HFF-Myc (cell line): ENCODE results near the gene FSTL5.
"Not testable (repeated sequence)": the region's sequence is repeated elsewhere in the genome, so short reads cannot be mapped to it uniquely, and the experiment has no call there.

Source experiments
- DNase-seq: peaks from one replicate; pipeline ENCODE4 v3.0.0-alpha.2; 2011; ENCODE audit warnings: low read depth; ENCODE audit errors: extremely low read depth
- H3K4me3 ChIP-seq: replicated peaks from 2 replicates; pipeline ENCODE4 v1.5.1; 2011; ENCODE audit warnings: low read depth, mild to moderate bottlenecking, control low read depth, low read length
- CTCF ChIP-seq: IDR thresholded peaks from 2 replicates; pipeline ENCODE4 v1.5.1; 2012; ENCODE audit warnings: mild to moderate bottlenecking, low read depth, low read length, control low read depth; ENCODE audit errors: missing control alignments

FSTL5 gene

GRCh38 chr4:162104459-162105124, 59.2 kb downstream of the FSTL5 start:
- no peak for TF ChIP-seq CTCF
- DNase-seq = no peak

GRCh38 chr4:162103908-162104307, 59.9 kb downstream of the FSTL5 start:
- not testable (repeated sequence) for H3K4me3 ChIP-seq, DNase-seq

More at GRCh38 chr4:162104459-162105124, 59.2 kb downstream of the FSTL5 start:
- no peak overlapping the region for H3K4me3 ChIP-seq

- TF ChIP-seq CTCF = no peak
- DNase-seq = no peak
- no peak overlapping the region for H3K4me3 ChIP-seq
These were observed 61.1 kb downstream of the FSTL5 start for GRCh38 chr4:162102713-162103112.

GRCh38 chr4:162101337-162101736, 62.5 kb downstream of the FSTL5 start:
- TF ChIP-seq CTCF = no peak
- DNase-seq = peak; percentile 5
- H3K4me3 ChIP-seq = no peak overlapping the region

- no peak for TF ChIP-seq CTCF
- no peak for DNase-seq
- H3K4me3 ChIP-seq = no peak overlapping the region
These were observed 88.1 kb downstream of the FSTL5 start for GRCh38 chr4:162075726-162076125.

GRCh38 chr4:162061214-162061613, 102.6 kb downstream of the FSTL5 start:
- no peak for TF ChIP-seq CTCF
- no peak overlapping the region for H3K4me3 ChIP-seq
- DNase-seq = no peak

- TF ChIP-seq CTCF = no peak
- no peak for DNase-seq
- H3K4me3 ChIP-seq = no peak overlapping the region
These were observed 104.1 kb downstream of the FSTL5 start for GRCh38 chr4:162059656-162060055.
